Neural progenitor cell (in vitro differentiated cells): ENCODE data around the gene TBX21.

ENCODE experiments used
- EZH2 ChIP-seq: fragments of 200-600 bp; sonication (generic); IDR thresholded peaks from 2 replicates; pipeline ENCODE4 v1.6.1; 2017; ENCODE audit warnings: antibody characterized with exemption, mild to moderate bottlenecking, moderate library complexity
- EZH2phosphoT487 ChIP-seq: fragments of 200-600 bp; sonication (generic); IDR thresholded peaks from 2 replicates; pipeline ENCODE4 v1.6.1; 2017; ENCODE audit warnings: antibody characterized with exemption
- TF ChIP-seq, protein P1 (sequence below): fragments of 200-600 bp; sonication (generic); IDR thresholded peaks from 2 replicates; pipeline ENCODE4 v1.5.1; 2017; ENCODE audit warnings: antibody characterized with exemption, mild to moderate bottlenecking

DNA sequence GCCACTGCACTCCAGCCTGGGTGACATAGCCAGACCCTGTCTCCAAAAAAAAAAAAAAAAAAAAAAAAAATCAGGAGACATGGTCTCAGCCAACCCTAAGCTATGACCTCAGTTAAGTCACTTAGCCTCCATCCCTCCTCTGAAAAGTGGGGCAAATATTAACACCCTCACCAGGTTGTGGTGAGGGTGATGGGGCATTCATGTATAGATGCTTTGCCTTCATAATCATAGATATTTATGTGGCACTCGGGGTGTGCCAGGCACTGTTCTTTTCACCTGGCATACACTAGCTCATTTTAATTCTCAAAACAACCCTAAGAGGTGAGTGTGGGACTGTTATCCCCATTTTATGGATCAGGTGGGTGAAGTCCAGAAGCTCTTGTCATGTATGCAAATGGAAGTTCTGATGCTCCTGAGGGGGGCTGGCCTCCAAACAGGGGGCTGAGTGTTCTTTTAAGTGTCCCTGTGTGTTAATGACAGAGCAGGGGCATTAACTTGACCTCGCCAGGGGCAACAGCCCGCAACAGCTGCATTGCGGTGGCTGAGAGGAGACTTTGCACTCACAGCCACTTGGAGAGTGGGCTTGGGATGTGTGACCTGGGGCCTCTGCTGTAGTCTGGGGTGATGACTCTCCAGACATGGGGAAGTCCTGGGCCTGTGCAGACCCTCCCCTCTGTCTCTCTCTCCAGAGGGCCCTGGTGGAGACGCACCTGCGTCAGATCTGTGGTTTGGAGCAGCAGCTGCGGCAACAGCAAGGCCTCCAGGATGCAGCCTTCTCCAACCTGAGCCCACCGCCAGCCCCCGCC is 34.9 kb upstream of the TBX21 start:
- TF ChIP-seq, protein P1, sequence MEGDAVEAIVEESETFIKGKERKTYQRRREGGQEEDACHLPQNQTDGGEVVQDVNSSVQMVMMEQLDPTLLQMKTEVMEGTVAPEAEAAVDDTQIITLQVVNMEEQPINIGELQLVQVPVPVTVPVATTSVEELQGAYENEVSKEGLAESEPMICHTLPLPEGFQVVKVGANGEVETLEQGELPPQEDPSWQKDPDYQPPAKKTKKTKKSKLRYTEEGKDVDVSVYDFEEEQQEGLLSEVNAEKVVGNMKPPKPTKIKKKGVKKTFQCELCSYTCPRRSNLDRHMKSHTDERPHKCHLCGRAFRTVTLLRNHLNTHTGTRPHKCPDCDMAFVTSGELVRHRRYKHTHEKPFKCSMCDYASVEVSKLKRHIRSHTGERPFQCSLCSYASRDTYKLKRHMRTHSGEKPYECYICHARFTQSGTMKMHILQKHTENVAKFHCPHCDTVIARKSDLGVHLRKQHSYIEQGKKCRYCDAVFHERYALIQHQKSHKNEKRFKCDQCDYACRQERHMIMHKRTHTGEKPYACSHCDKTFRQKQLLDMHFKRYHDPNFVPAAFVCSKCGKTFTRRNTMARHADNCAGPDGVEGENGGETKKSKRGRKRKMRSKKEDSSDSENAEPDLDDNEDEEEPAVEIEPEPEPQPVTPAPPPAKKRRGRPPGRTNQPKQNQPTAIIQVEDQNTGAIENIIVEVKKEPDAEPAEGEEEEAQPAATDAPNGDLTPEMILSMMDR: no peak
- no peak for TF ChIP-seq EZH2
- TF ChIP-seq EZH2phosphoT487: no peak
